Duodenal mucosa (tissue), 2 donors: ENCODE data around the gene GPC2.
A peak's percentile ranks its signal among the peaks of the same experiment; 100 is the strongest.
"Not testable (repeated sequence)": the region's sequence is repeated elsewhere in the genome, so short reads cannot be mapped to it uniquely, and the experiment has no call there.

Experiments used
- H3K27ac ChIP-seq: one replicate; pipeline ENCODE4 v1.7.0; 2013; ENCODE audit warnings: low read depth, low read length
- H3K27me3 ChIP-seq, 2 donors: one replicate each; pipeline ENCODE4 v1.7.0; 2013; ENCODE audit warnings: low read length in 2 of 2, control low read depth in 1 of 2; ENCODE audit not compliant: insufficient read depth in 2 of 2, control insufficient read depth in 1 of 2
- H3K36me3 ChIP-seq, 2 donors: one replicate each; pipeline ENCODE4 v1.7.0; 2013; ENCODE audit warnings: low read length in 2 of 2, control low read depth in 1 of 2; ENCODE audit not compliant: insufficient read depth in 2 of 2, control insufficient read depth in 1 of 2
- H3K4me1 ChIP-seq, 2 donors: one replicate each; pipeline ENCODE4 v1.7.0; 2013; ENCODE audit warnings: low read length in 2 of 2, control low read depth in 1 of 2; ENCODE audit not compliant: insufficient read depth in 2 of 2, control insufficient read depth in 1 of 2
- H3K4me3 ChIP-seq, 2 donors: one replicate each; pipeline ENCODE4 v1.7.0; 2013; ENCODE audit warnings: low read length in 2 of 2, low read depth in 1 of 2
- H3K9ac ChIP-seq, 2 donors: one replicate each; pipeline ENCODE4 v1.7.0; 2013; ENCODE audit warnings: low read length in 2 of 2, low read depth in 1 of 2
- H3K9me3 ChIP-seq, 2 donors: one replicate each; pipeline ENCODE4 v1.7.0; 2013; ENCODE audit warnings: low read length in 2 of 2, control low read depth in 1 of 2; ENCODE audit not compliant: control insufficient read depth in 1 of 2

GPC2 gene

DNA sequence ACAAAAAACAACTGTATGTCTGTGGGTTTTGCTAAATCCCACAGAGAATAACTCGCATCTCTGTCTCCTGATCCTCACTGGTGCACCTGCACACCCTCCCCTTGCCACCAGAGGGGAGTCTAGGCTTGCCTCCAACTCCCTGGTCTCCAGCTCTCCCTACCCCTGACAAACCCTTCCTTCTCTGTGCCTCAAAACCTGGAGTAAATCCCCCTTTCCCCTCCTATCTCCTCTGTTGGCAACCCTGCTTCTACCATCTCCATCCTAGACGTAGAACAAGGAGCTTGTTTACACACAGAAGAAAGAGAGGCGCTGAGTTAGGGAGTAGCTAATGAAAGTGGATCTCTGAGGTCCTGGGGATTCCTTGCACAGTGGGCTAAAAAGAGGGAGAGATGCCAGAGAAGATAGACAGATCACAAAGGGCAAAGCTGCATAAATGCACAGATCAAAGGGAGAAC lies 44.5 kb downstream of the GPC2 start:
- Histone ChIP-seq H3K27me3 (no peaks in the 10 kb centered on the region), H3K36me3 (no peaks in the 10 kb centered on the region), H3K4me3 (no peak overlapping the region), H3K9me3 (no peaks in the 10 kb centered on the region), H3K9ac (no peak overlapping the region), H3K27ac (no peak overlapping the region), H3K4me1 (peaks cover 11 to 30% of the 10 kb centered on the region in 2 donors)

DNA sequence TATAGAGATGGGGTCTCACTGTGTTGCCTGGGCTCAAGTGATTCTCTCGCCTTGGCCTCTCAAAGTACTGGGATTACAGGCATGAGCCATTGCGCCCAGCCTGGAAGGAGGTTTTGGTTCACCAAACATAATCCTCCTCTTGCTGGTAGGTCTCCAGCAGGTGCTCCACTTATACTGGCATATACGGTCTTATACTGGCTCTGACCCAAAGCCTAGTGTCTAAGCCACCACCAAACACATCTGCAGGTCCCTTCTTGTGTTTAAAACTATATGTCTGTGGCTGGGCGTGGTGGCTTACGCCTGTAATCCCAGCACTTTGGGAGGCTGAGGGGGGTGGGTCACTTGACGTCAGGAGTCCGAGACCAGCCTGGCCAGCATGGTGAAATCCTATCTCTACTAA lies 45.1 kb downstream of the GPC2 start:
- H3K4me3 ChIP-seq, result peak overlapping the region in 1 of 2 donors; percentile 28
- H3K36me3 ChIP-seq, result no peaks in the 10 kb centered on the region
- no peak overlapping the region for H3K27ac ChIP-seq

DNA sequence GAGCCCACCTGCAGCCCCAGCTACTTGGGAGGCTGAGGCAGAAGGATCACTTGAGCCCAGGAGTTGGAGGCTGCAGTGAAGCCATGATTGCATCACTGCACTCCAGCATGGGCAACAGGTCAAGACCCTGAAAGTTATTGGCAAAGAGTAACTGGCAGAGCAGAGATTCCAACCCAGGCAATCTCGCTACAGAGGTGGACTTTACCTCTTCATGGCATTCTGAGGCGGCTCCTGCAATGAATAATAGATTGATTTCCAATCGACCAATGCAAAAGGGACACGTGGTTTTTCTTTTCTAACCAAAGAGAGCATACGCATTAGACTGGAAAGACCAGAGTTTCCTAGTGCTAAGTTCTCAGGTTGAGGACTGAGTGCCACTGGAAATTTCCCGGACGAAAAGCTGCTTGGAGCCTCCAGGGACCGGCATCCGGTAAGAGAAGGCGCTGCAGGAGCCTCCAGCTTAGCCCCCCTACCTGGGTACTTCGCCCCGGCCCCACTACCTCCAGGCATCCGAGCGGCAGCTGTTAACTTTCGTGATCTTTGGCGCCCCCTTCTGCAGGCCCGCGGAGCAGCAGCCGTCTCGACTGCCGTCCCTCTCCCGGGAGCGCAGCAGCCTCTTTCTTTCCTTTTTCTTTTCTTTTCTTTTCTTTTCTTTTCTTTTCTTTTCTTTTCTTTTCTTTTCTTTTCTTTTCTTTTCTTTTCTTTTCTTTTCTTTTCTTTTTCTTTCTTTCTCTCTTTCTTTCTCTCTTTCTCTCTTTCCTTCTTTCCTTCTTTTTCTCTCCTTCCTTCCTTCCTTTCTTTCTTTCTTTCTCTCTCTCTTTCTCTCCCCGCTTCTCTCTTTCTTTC lies 46.4 kb downstream of the GPC2 start:
- H3K4me1 ChIP-seq, result peaks cover 10 to 30% of the 10 kb centered on the region in 2 donors
- H3K27ac ChIP-seq, result peak overlapping the region; percentile 43
- H3K4me3 ChIP-seq, result peak overlapping the region in 1 of 2 donors; percentile 61

More for the DNA sequence above, 45.1 kb downstream of the GPC2 start:
- Histone ChIP-seq H3K4me1 (peaks cover 10 to 30% of the 10 kb centered on the region in 2 donors), H3K9me3 (no peaks in the 10 kb centered on the region), H3K9ac (peak overlapping the region in 1 of 2 donors; percentile 38), H3K27me3 (no peaks in the 10 kb centered on the region)

DNA sequence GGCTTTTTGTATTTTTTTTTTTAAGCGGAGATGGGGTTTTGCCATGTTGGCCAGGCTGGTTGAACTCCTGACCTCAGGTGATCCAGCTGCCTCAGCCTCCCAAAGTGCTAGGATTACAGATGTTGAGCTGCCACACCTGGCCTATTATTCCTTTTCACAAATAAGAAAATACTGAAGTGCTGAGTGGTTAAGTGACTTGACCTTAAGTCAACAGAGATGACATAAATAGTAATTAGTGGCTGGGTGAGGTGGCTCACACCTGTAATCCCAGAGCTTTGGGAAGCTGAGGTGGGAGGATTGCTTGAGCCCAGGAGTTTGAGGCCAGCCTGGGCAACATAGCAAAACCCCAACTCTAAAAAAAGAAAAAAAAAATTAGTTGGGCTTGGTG lies 47.0 kb downstream of the GPC2 start:
- Histone ChIP-seq H3K9ac (peak overlapping the region in 1 of 2 donors; percentile 49), H3K4me1 (peaks cover 13 to 34% of the 10 kb centered on the region in 2 donors), H3K27ac (peak overlapping the region; percentile 37)
- not testable (repeated sequence) for H3K9me3 ChIP-seq, H3K36me3 ChIP-seq, H3K27me3 ChIP-seq, H3K4me3 ChIP-seq

More for the DNA sequence above, 46.4 kb downstream of the GPC2 start:
- H3K9me3 ChIP-seq, result no peaks in the 10 kb centered on the region
- H3K9ac ChIP-seq, result peak overlapping the region; percentile 49 to 64
- no peaks in the 10 kb centered on the region for H3K27me3 ChIP-seq
- no peaks in the 10 kb centered on the region for H3K36me3 ChIP-seq

DNA sequence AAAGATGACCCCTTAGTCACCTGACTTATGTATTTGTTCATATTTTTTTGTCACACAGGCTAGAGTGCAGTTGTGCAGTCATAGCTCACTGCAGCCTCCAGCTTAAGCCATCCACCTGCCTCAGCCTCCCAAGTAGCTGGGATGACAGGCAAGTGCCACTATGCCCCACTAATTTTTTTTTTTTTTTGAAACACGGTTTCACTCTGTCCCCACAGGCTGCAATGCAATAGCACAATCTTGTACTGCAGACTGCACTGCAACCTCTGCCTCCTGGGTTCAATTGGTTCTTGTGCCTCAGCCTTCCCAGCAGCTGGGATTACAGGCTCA lies 48.6 kb downstream of the GPC2 start:
- Histone ChIP-seq H3K4me1 (peaks cover 24 to 45% of the 10 kb centered on the region in 2 donors), H3K27ac (no peak overlapping the region), H3K27me3 (no peaks in the 10 kb centered on the region), H3K9me3 (no peaks in the 10 kb centered on the region), H3K36me3 (no peaks in the 10 kb centered on the region), H3K9ac (peak overlapping the region; percentile 96 to 98), H3K4me3 (peak overlapping the region in 1 of 2 donors; percentile 98)

DNA sequence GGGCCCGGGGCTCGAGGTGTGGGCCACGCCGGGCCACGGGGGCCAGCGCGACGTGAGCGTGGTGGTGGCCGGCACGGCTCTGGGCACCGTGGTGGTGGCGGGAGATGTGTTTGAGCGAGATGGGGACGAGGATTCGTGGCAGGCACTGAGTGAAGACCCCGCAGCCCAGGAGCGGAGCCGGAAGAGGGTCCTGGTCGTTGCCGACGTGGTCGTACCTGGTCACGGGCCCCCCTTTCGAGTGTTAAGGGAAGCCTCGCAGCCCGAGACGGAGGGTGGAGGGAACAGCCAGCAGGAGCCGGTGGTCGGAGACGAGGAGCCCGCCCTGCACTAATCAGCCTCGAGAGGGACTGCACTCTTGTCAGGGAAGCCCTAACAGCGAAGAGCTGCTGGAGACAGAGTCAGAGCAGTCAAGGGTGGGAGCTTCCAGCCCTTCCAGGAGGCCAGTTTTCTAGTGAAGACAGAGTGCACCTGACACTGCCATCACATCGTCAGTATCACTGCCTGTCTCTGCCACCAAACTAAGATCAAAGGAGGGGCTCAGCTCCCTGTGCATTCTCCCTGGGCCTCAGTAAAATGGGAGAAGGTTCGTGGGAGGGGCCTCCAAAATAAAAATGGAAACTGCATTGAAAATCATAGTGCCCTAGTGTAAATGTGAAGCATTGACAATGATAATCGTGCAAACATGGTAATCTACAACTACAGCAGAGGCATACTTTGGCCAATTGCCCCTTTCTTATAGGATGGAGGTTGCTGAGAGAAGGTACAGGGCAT lies 49.1 kb downstream of the GPC2 start:
- peaks cover 24 to 45% of the 10 kb centered on the region in 2 donors for H3K4me1 ChIP-seq
- H3K4me3 ChIP-seq, result peak overlapping the region; percentile 95 to 98

DNA sequence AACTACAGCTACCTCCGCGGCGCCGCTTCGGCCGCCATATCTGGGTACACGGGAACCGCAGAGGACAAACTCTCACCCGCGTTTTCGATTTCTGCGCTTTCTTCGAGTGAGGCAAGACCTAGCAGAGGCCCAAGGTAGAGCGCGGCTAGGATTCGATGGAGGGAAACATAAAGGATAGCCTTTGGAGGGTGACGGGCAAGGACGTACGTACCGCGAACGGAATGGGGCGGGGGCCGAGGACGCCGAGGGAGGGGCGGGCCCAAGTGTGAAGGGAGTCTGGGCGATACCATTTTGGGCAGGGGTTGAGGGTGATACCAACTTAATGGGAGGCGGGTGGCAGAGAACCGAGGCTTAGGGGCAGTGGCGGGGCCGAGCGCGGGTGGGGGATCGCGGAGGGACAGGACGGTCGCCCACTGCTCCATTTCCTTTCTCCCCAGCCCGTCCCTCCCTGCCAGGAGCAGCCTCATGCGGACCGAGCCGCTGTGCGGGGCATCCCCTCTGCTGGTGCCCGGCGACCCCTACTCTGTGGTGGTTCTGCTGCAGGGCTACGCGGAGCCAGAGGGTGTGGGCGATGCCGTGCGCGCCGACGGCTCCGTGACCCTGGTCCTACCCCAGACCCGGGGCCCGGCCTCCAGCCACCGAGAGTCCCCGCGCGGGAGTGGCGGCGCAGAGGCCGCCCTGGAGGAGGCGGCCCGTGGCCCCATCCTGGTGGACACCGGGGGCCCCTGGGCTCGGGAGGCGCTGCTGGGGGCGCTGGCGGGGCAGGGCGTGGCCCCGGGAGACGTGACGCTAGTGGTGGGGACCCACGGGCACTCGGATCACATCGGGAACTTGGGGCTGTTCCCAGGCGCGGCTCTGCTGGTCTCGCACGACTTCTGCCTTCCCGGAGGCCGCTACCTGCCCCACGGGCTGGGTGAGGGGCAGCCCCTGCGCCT lies 50.0 kb downstream of the GPC2 start, which contains the start of gene MBLAC1:
Gene MBLAC1 (plus strand): TSS at position 37 of the 935 bp plus-strand sequence. CDS start 429 bp downstream, at position 466.
- Histone ChIP-seq H3K4me1 (peaks cover 32 to 46% of the 10 kb centered on the region in 2 donors), H3K9ac (peak within 1 kb of the TSS; percentile 96 to 98), H3K27ac (peak within 1 kb of the TSS; percentile 99), H3K27me3 (no peaks in the 10 kb centered on the region), H3K9me3 (no peaks in the 10 kb centered on the region), H3K36me3 (no peaks in the 10 kb centered on the region), H3K4me3 (peak within 1 kb of the TSS; percentile 95 to 98)

More for the DNA sequence above, 49.1 kb downstream of the GPC2 start:
- Histone ChIP-seq H3K9me3 (no peaks in the 10 kb centered on the region), H3K27ac (no peak overlapping the region), H3K9ac (peak overlapping the region; percentile 96 to 98), H3K27me3 (no peaks in the 10 kb centered on the region), H3K36me3 (no peaks in the 10 kb centered on the region)

DNA sequence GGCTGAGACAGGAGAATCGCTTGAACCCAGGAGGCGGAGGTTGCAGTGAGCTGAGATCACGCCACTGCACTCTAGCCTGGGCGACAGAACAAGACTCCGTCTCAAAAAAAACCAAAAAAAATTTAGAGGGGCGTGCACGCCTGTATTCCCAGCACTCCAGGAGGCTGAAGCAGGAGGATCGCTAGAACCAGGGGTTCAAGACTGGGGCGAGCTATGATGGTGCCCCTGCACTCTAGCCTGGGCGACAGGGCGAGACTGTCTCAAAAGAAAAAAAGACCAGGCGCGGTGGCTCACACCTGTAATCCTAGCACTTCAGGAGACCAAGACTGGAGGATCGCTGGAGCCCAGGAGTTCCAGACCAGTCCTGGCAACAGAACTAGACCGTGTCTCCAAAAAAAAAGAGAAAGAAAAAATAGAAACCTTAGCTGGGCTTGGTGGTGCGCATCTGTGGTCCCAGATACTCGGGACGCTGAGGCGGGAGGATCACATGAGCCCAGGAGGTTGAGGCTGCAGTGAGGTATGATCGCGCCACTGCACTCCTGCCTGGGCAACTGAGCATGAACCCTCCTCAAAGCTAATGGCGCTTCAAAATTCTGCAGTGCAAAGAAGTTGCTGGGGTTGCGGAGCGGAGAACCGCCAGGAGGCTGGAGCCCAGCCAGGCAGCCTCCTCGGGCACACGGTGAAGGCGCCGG lies 50.8 kb downstream of the GPC2 start:
- peak overlapping the region; percentile 96 to 98 for H3K9ac ChIP-seq
- H3K36me3 ChIP-seq, result no peaks in the 10 kb centered on the region
- peak overlapping the region; percentile 95 to 98 for H3K4me3 ChIP-seq
- H3K4me1 ChIP-seq, result peaks cover 35 to 43% of the 10 kb centered on the region in 2 donors
- H3K9me3 ChIP-seq, result no peaks in the 10 kb centered on the region
- H3K27me3 ChIP-seq, result no peaks in the 10 kb centered on the region
- peak overlapping the region; percentile 99 for H3K27ac ChIP-seq
